K562 (cell line): Measurements from ENCODE around the gene IGSF8. TPM values are rescaled to one million over a fixed set of nuclear protein-coding genes. Genes with fewer than 3 reads are reported as not detected.

Source experiments
- DNMT1 ChIP-seq: fragments of 450-650 bp; IDR thresholded peaks from 2 replicates; pipeline ENCODE4 v1.6.1; 2016; ENCODE audit warnings: antibody characterized with exemption, mild to moderate bottlenecking
- FOXK1 ChIP-seq: sonication (generic); formaldehyde crosslinking; IDR thresholded peaks from 2 replicates; pipeline ENCODE4 v1.8.0; 2022; ENCODE audit warnings: missing genetic modification reagents, mild to moderate bottlenecking, borderline replicate concordance
- PHF20 ChIP-seq: fragments of 450-650 bp; IDR thresholded peaks from 2 replicates; pipeline ENCODE4 v1.6.1; 2018; ENCODE audit not compliant: partially characterized antibody
- RUNX1 ChIP-seq: sonication (generic); IDR thresholded peaks from 2 replicates; pipeline ENCODE4 v1.6.1; 2016; ENCODE audit warnings: antibody characterized with exemption, low read depth
- SOX6 ChIP-seq: fragments of 450-650 bp; IDR thresholded peaks from 2 replicates; pipeline ENCODE4 v1.6.1; 2014; ENCODE audit warnings: mild to moderate bottlenecking
- THRAP3 ChIP-seq: fragments of 450-650 bp; IDR thresholded peaks from 2 replicates; pipeline ENCODE4 v1.6.1; 2016; ENCODE audit warnings: mild to moderate bottlenecking, inconsistent platforms, borderline replicate concordance
- ZBTB33 ChIP-seq: sonication (generic); formaldehyde crosslinking; IDR thresholded peaks from 2 replicates; pipeline ENCODE4 v1.8.1; 2023; ENCODE audit warnings: mild to moderate bottlenecking, missing genetic modification reagents
- polyA plus RNA-seq, 8 experiments: library from polyadenylated mRNA; depleted of rRNA in 4 of 8; stranded (reverse) in 5 of 8; unstranded in 3 of 8; fragments of >200 nt; fragmentation: Nextera tagmentation in 2 of 8; fragmentation: Illumina TruSeq in 1 of 8; extraction: Ambion mirVana in 2 of 8; extraction: Trizol in 1 of 8; gene quantifications; 2 replicates each; pipeline versions ENCODE4 v1.2.1 to v1.2.3, GENCODE V29; 2011 to 2014; ENCODE audit warnings: inconsistent platforms in 1 of 8, missing spikeins in 1 of 8
- total RNA-seq, 7 experiments: library from RNA; depleted of rRNA in 6 of 7; stranded (reverse); fragments of >200 nt in 6 of 7; fragmentation: Illumina TruSeq in 2 of 7; extraction: Trizol in 2 of 7; gene quantifications; 2 replicates each; pipeline versions ENCODE4 v1.2.1 to v1.2.3, GENCODE V29; 2011 to 2021; ENCODE audit warnings: low replicate concordance in 1 of 7
- TF ChIP-seq, protein P1 (sequence below): fragments of 450-650 bp; IDR thresholded peaks from 2 replicates; pipeline ENCODE4 v1.6.1; 2016; ENCODE audit warnings: mild to moderate bottlenecking, moderate library complexity
- TF ChIP-seq, protein P2 (sequence below): fragments of 250-450 bp; sonication (Bioruptor Pico); IDR thresholded peaks from 2 replicates; pipeline ENCODE4 v1.4.0; 2020; ENCODE audit warnings: borderline replicate concordance

Gene IGSF8
- total and polyA plus RNA-seq, 9 of the 15 experiments (the other 6 are each of a cell fraction or from before 2014, with no cell fraction given): 0.32 to 11.7 (median 3.2) TPM

- TF ChIP-seq DNMT1 (no peak), THRAP3 (no peak), SOX6 (no peak), PHF20 (no peak), RUNX1 (no peak), FOXK1 (CRISPR knock-in tag) (no peak), ZBTB33 (CRISPR knock-in tag) (no peak)
- TF ChIP-seq, protein P1, sequence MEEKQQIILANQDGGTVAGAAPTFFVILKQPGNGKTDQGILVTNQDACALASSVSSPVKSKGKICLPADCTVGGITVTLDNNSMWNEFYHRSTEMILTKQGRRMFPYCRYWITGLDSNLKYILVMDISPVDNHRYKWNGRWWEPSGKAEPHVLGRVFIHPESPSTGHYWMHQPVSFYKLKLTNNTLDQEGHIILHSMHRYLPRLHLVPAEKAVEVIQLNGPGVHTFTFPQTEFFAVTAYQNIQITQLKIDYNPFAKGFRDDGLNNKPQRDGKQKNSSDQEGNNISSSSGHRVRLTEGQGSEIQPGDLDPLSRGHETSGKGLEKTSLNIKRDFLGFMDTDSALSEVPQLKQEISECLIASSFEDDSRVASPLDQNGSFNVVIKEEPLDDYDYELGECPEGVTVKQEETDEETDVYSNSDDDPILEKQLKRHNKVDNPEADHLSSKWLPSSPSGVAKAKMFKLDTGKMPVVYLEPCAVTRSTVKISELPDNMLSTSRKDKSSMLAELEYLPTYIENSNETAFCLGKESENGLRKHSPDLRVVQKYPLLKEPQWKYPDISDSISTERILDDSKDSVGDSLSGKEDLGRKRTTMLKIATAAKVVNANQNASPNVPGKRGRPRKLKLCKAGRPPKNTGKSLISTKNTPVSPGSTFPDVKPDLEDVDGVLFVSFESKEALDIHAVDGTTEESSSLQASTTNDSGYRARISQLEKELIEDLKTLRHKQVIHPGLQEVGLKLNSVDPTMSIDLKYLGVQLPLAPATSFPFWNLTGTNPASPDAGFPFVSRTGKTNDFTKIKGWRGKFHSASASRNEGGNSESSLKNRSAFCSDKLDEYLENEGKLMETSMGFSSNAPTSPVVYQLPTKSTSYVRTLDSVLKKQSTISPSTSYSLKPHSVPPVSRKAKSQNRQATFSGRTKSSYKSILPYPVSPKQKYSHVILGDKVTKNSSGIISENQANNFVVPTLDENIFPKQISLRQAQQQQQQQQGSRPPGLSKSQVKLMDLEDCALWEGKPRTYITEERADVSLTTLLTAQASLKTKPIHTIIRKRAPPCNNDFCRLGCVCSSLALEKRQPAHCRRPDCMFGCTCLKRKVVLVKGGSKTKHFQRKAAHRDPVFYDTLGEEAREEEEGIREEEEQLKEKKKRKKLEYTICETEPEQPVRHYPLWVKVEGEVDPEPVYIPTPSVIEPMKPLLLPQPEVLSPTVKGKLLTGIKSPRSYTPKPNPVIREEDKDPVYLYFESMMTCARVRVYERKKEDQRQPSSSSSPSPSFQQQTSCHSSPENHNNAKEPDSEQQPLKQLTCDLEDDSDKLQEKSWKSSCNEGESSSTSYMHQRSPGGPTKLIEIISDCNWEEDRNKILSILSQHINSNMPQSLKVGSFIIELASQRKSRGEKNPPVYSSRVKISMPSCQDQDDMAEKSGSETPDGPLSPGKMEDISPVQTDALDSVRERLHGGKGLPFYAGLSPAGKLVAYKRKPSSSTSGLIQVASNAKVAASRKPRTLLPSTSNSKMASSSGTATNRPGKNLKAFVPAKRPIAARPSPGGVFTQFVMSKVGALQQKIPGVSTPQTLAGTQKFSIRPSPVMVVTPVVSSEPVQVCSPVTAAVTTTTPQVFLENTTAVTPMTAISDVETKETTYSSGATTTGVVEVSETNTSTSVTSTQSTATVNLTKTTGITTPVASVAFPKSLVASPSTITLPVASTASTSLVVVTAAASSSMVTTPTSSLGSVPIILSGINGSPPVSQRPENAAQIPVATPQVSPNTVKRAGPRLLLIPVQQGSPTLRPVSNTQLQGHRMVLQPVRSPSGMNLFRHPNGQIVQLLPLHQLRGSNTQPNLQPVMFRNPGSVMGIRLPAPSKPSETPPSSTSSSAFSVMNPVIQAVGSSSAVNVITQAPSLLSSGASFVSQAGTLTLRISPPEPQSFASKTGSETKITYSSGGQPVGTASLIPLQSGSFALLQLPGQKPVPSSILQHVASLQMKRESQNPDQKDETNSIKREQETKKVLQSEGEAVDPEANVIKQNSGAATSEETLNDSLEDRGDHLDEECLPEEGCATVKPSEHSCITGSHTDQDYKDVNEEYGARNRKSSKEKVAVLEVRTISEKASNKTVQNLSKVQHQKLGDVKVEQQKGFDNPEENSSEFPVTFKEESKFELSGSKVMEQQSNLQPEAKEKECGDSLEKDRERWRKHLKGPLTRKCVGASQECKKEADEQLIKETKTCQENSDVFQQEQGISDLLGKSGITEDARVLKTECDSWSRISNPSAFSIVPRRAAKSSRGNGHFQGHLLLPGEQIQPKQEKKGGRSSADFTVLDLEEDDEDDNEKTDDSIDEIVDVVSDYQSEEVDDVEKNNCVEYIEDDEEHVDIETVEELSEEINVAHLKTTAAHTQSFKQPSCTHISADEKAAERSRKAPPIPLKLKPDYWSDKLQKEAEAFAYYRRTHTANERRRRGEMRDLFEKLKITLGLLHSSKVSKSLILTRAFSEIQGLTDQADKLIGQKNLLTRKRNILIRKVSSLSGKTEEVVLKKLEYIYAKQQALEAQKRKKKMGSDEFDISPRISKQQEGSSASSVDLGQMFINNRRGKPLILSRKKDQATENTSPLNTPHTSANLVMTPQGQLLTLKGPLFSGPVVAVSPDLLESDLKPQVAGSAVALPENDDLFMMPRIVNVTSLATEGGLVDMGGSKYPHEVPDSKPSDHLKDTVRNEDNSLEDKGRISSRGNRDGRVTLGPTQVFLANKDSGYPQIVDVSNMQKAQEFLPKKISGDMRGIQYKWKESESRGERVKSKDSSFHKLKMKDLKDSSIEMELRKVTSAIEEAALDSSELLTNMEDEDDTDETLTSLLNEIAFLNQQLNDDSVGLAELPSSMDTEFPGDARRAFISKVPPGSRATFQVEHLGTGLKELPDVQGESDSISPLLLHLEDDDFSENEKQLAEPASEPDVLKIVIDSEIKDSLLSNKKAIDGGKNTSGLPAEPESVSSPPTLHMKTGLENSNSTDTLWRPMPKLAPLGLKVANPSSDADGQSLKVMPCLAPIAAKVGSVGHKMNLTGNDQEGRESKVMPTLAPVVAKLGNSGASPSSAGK: no peak
- TF ChIP-seq, protein P2, sequence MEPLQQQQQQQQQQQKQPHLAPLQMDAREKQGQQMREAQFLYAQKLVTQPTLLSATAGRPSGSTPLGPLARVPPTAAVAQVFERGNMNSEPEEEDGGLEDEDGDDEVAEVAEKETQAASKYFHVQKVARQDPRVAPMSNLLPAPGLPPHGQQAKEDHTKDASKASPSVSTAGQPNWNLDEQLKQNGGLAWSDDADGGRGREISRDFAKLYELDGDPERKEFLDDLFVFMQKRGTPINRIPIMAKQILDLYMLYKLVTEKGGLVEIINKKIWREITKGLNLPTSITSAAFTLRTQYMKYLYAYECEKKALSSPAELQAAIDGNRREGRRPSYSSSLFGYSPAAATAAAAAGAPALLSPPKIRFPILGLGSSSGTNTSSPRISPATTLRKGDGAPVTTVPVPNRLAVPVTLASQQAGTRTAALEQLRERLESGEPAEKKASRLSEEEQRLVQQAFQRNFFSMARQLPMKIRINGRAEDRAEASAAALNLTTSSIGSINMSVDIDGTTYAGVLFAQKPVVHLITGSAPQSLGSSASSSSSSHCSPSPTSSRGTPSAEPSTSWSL (CRISPR knock-in tag): no peak
- TF ChIP-seq, all 486 proteins: peak for 0
Observed at GRCh38 chr1:160082487-160082886, 15.9 kb downstream of the IGSF8 start (continued).
